Stimulated activated naive CD8-positive, alpha-beta T cell treated with anti-CD3 and anti-CD28 coated beads, Interleukin-15, Interleukin-2, amounts not matched to agents 100 ng/mL and 50 ng/mL, for 24 hours (primary cell): ENCODE measurements around the gene BRIP1.

Source experiments
- H3K27ac Mint-ChIP-seq: one replicate; pipeline ENCODE4 v1.8.0; 2021; ENCODE audit warnings: mild to moderate bottlenecking, mixed read lengths
- H3K27me3 Mint-ChIP-seq: one replicate; pipeline ENCODE4 v1.8.0; 2021; ENCODE audit warnings: mixed read lengths
- H3K36me3 Mint-ChIP-seq: one replicate; pipeline ENCODE4 v1.8.0; 2021; ENCODE audit warnings: low read depth, mixed read lengths
- H3K4me1 Mint-ChIP-seq: one replicate; pipeline ENCODE4 v1.8.0; 2021; ENCODE audit warnings: low read depth, mixed read lengths
- H3K4me3 Mint-ChIP-seq: one replicate; pipeline ENCODE4 v1.8.0; 2021; ENCODE audit warnings: mild to moderate bottlenecking, mixed read lengths
- H3K9me3 Mint-ChIP-seq: one replicate; pipeline ENCODE4 v1.8.0; 2021; ENCODE audit warnings: mixed read lengths

BRIP1 gene

DNA sequence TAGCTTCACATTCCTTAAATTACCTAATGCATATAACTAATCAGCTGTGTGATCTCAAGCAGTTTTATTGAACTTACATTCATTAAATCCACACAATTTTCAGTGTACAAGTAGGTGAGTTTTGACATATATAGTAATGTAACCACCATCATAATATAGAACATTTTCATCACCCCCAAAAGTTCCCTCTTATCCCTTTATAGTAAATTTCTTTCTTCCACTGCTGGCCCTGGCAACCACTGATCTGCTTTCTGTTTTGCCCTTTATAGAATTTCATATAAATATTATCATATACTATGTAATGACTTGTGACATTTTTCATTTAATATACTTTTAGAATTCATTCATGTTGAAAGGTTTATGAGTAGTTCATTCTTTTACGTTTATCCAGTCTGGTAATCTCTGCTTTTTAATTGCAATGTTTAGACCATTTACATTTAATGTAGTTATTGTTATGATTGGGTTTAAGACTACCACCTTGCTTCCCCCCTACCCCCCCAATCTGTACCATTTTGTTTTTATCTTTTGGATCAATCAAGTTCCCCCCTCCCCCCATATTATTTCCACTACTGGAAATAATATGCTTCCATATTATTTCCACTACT, 147.0 kb downstream of the BRIP1 start:
- Mint-ChIP-seq H3K27me3 (no peaks in the 10 kb centered on the region), H3K36me3 (peaks cover 37% of the 10 kb centered on the region), H3K4me3 (no peak overlapping the region), H3K9me3 (peaks cover 19% of the 10 kb centered on the region), H3K4me1 (no peaks in the 10 kb centered on the region), H3K27ac (no peak overlapping the region)

- Mint-ChIP-seq H3K27ac (no peak overlapping the region), H3K4me3 (no peak overlapping the region), H3K27me3 (no peaks in the 10 kb centered on the region), H3K36me3 (peaks cover 44% of the 10 kb centered on the region), H3K4me1 (no peaks in the 10 kb centered on the region), H3K9me3 (peaks cover 21% of the 10 kb centered on the region)
Observed at GRCh38 chr17:61715348-61715747, 148.0 kb downstream of the BRIP1 start.

- Mint-ChIP-seq H3K27me3 (no peaks in the 10 kb centered on the region), H3K27ac (no peak overlapping the region), H3K36me3 (peaks cover 46% of the 10 kb centered on the region), H3K9me3 (peaks cover 19% of the 10 kb centered on the region), H3K4me3 (no peak overlapping the region), H3K4me1 (no peaks in the 10 kb centered on the region)
Observed at GRCh38 chr17:61714300-61714699, 149.0 kb downstream of the BRIP1 start.

GRCh38 chr17:61713035-61713434, 150.3 kb downstream of the BRIP1 start:
- Mint-ChIP-seq H3K27me3 (no peaks in the 10 kb centered on the region), H3K36me3 (peaks cover 49% of the 10 kb centered on the region), H3K4me3 (no peak overlapping the region), H3K27ac (no peak overlapping the region), H3K9me3 (peaks cover 13% of the 10 kb centered on the region), H3K4me1 (no peaks in the 10 kb centered on the region)

GRCh38 chr17:61710546-61710945, 152.8 kb downstream of the BRIP1 start:
- Mint-ChIP-seq H3K36me3 (peaks cover 45% of the 10 kb centered on the region), H3K4me1 (no peaks in the 10 kb centered on the region), H3K9me3 (peaks cover 14% of the 10 kb centered on the region)

DNA sequence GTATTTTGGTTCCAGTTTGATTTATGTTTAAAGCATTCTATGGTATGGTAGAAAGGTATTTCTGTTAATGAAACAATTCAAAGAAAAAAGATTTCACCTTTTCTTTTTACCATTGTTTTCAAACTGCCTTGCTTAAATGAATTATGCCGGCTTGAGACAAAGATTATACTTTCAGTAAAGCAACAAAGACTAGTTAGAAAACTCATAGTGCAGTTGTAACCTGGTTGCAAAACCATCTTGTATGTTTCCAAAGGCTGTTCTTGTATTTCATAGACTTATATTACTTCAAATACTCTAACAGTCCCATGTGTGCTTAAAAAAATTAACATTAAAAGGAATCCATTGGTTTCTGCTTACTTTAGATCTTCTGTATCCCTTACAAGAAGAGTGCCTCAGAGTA, 153.8 kb downstream of the BRIP1 start:
- Mint-ChIP-seq H3K4me1 (no peaks in the 10 kb centered on the region), H3K9me3 (peaks cover 14% of the 10 kb centered on the region), H3K36me3 (peaks cover 44% of the 10 kb centered on the region), H3K4me3 (no peak overlapping the region), H3K27me3 (peaks cover 3% of the 10 kb centered on the region), H3K27ac (no peak overlapping the region)

More at GRCh38 chr17:61710546-61710945, 152.8 kb downstream of the BRIP1 start:
- no peak overlapping the region for H3K27ac Mint-ChIP-seq
- H3K27me3 Mint-ChIP-seq = peaks cover 3% of the 10 kb centered on the region
- H3K4me3 Mint-ChIP-seq = no peak overlapping the region

GRCh38 chr17:61704935-61705449, 158.3 kb downstream of the BRIP1 start:
- Mint-ChIP-seq H3K36me3 (peaks cover 32% of the 10 kb centered on the region), H3K9me3 (peaks cover 33% of the 10 kb centered on the region)

GRCh38 chr17:61702450-61702849, 160.9 kb downstream of the BRIP1 start:
- Mint-ChIP-seq H3K36me3 (peaks cover 22% of the 10 kb centered on the region), H3K4me3 (no peak overlapping the region), H3K27me3 (peaks cover 3% of the 10 kb centered on the region), H3K4me1 (no peaks in the 10 kb centered on the region), H3K27ac (no peak overlapping the region), H3K9me3 (peaks cover 49% of the 10 kb centered on the region)

More at GRCh38 chr17:61704935-61705449, 158.3 kb downstream of the BRIP1 start:
- Mint-ChIP-seq H3K4me1 (no peaks in the 10 kb centered on the region), H3K27me3 (peaks cover 3% of the 10 kb centered on the region), H3K27ac (no peak overlapping the region), H3K4me3 (no peak overlapping the region)

- Mint-ChIP-seq H3K4me1 (no peaks in the 10 kb centered on the region), H3K27me3 (peaks cover 3% of the 10 kb centered on the region), H3K27ac (no peak overlapping the region), H3K36me3 (peaks cover 19% of the 10 kb centered on the region), H3K9me3 (peaks cover 47% of the 10 kb centered on the region), H3K4me3 (no peak overlapping the region)
Observed at GRCh38 chr17:61701978-61702377, 161.3 kb downstream of the BRIP1 start.

- no peaks in the 10 kb centered on the region for H3K4me1 Mint-ChIP-seq
- H3K4me3 Mint-ChIP-seq = no peak overlapping the region
- H3K27me3 Mint-ChIP-seq = peaks cover 3% of the 10 kb centered on the region
- no peak overlapping the region for H3K27ac Mint-ChIP-seq
- peaks cover 45% of the 10 kb centered on the region for H3K9me3 Mint-ChIP-seq
- peaks cover 17% of the 10 kb centered on the region for H3K36me3 Mint-ChIP-seq
Observed at GRCh38 chr17:61701334-61701733, 162.0 kb downstream of the BRIP1 start.

DNA sequence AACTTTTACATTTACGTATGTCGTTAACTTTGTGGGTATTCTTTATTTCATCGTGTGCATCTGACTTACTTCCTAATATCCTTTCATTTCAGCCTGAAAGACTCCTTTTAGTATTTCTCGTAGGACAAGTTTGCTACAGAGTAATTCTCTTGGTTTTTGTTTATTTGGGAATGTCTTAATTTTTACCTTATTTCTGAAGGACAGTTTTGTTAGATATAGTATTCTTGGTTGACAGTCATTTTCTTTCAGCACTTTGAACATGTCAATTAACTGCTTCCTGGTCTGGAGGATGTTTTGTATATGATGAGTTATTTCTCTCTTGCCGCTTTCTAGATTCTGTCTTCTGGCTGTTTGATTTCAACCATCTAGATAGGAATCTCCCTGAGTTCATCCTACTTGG, 163.1 kb downstream of the BRIP1 start:
- Mint-ChIP-seq H3K4me3 (no peak overlapping the region), H3K27ac (no peak overlapping the region), H3K9me3 (peaks cover 43% of the 10 kb centered on the region), H3K27me3 (no peaks in the 10 kb centered on the region), H3K36me3 (peaks cover 12% of the 10 kb centered on the region), H3K4me1 (no peaks in the 10 kb centered on the region)

- Mint-ChIP-seq H3K27ac (no peak overlapping the region), H3K36me3 (peaks cover 12% of the 10 kb centered on the region), H3K4me1 (no peaks in the 10 kb centered on the region), H3K27me3 (no peaks in the 10 kb centered on the region), H3K9me3 (peaks cover 43% of the 10 kb centered on the region), H3K4me3 (no peak overlapping the region)
Observed at GRCh38 chr17:61699694-61700093, 163.6 kb downstream of the BRIP1 start.

DNA sequence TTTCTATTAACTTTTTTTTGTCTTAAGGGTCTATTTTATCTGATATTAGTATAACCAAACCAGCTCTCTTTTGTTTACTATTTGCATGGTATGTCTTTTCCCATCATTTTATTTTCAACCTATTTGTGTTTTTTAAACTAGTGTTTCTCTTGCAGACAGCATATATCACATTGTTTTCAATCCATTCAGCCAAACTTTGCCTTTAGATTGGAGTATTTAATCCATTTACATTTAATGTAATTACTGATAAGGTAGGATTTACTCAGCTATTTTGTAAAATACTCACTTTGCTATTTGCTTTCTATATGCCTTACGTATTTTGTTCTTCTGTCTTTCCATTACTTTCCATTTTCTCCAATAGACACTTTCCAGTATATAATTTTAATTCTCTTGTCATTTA, 164.3 kb downstream of the BRIP1 start:
- peaks cover 12% of the 10 kb centered on the region for H3K36me3 Mint-ChIP-seq
- H3K27me3 Mint-ChIP-seq = no peaks in the 10 kb centered on the region
- no peak overlapping the region for H3K4me3 Mint-ChIP-seq
- no peaks in the 10 kb centered on the region for H3K4me1 Mint-ChIP-seq
- H3K9me3 Mint-ChIP-seq = peaks cover 43% of the 10 kb centered on the region
- no peak overlapping the region for H3K27ac Mint-ChIP-seq

DNA sequence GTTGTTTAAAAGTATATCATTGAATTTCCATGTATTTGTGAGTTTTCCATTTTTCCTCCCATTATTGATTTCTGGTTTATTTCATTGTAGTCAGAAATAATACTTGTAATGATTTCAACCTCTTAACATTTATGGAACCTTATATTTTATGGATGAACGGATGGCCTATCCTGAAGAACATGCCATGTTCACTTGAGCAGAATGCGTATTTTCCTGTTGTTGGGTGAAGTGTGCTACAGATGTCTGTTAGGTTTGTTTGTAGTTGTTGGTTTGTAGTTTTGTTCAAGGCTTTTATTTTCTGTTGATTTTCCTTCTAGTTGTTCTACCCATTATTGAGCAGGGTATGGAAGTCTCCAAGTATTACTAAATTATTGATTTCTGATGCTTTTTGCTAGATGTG, 165.1 kb downstream of the BRIP1 start:
- Mint-ChIP-seq H3K36me3 (peaks cover 12% of the 10 kb centered on the region), H3K9me3 (peaks cover 43% of the 10 kb centered on the region), H3K4me3 (no peak overlapping the region), H3K27me3 (no peaks in the 10 kb centered on the region), H3K4me1 (no peaks in the 10 kb centered on the region), H3K27ac (no peak overlapping the region)

- Mint-ChIP-seq H3K4me3 (no peak overlapping the region), H3K9me3 (peaks cover 28% of the 10 kb centered on the region), H3K4me1 (no peaks in the 10 kb centered on the region), H3K36me3 (peaks cover 10% of the 10 kb centered on the region), H3K27me3 (no peaks in the 10 kb centered on the region), H3K27ac (no peak overlapping the region)
Observed at GRCh38 chr17:61695779-61696337, 167.5 kb downstream of the BRIP1 start.

GRCh38 chr17:61694095-61694494, 169.2 kb downstream of the BRIP1 start:
- Mint-ChIP-seq H3K4me1 (no peaks in the 10 kb centered on the region), H3K9me3 (peaks cover 16% of the 10 kb centered on the region), H3K27ac (no peak overlapping the region), H3K36me3 (peaks cover 17% of the 10 kb centered on the region), H3K27me3 (no peaks in the 10 kb centered on the region), H3K4me3 (no peak overlapping the region)
